HepG2 (cell line): Measurements from ENCODE around the gene DOK7. TPM values are rescaled to one million over a fixed set of nuclear protein-coding genes. Genes with fewer than 3 reads are reported as not detected.

Source experiments
- ATAC-seq: fragments of 200-7000 bp; cut with Tn5 transposase; 3 replicates; pipeline ENCODE4 v1.9.1; 2020; ENCODE audit warnings: mild to moderate bottlenecking, moderate library complexity
- BruUV-seq: library from RNA; stranded (reverse); fragments of 400-500 nt; replicated peaks from 2 replicates; lab custom pipeline; 2021; lab: Mats Ljungman, UMichigan
- CTCF ChIA-PET: fragments of 300-600 bp; formaldehyde crosslinking; extraction: SDS; loops from one replicate; lab custom pipeline; 2021; ENCODE audit warnings: low total read pairs, inconsistent platforms, low intra/inter-chr PET ratio; lab: Yijun Ruan, JAX
- POLR2A ChIA-PET: fragments of 350-600 bp; sonication (Branson Sonifier 250); formaldehyde crosslinking; loops from one replicate; lab custom pipeline; 2020; ENCODE audit warnings: antibody characterized with exemption, inconsistent platforms; lab: Yijun Ruan, JAX
- DNase-seq: peaks from one replicate; pipeline ENCODE4 v3.0.0-alpha.2; 2015; ENCODE audit warnings: low spot score
- FAIRE-seq: peaks from 3 replicates; lab custom pipeline; 2011; peaks lifted over from hg19 to GRCh38; lab: Jason Lieb, UNC
- H2AFZ ChIP-seq: one replicate; pipeline ENCODE4 v1.6.1; 2011; ENCODE audit warnings: low read length, inconsistent platforms
- H3K27ac ChIP-seq: fragments of 300-600 bp; 3 replicates; pipeline ENCODE4 v1.8.0; 2011; ENCODE audit warnings: mixed run types, mild to moderate bottlenecking, mixed read lengths, low read length, inconsistent platforms; ENCODE audit not compliant: insufficient read depth; ENCODE audit errors: extremely low read length
- H3K27me3 ChIP-seq, 2 experiments: fragments of 200-600 bp in 1 of 2; 2 replicates in 1 of 2; 3 replicates in 1 of 2; pipeline versions ENCODE4 v1.6.0 to v1.8.0; 2011; ENCODE audit warnings: low read length in 2 of 2, mild to moderate bottlenecking in 2 of 2, moderate library complexity in 2 of 2, inconsistent platforms in 1 of 2; ENCODE audit not compliant: insufficient read depth in 2 of 2, control insufficient read depth in 1 of 2
- H3K36me3 ChIP-seq, 2 experiments: fragments of 200-600 bp in 1 of 2; replicated peaks in 1 of 2; 2 replicates in 1 of 2; 3 replicates in 1 of 2; pipeline versions ENCODE4 v1.5.1 to v1.8.0; 2011; ENCODE audit warnings: low read length in 2 of 2, inconsistent platforms in 1 of 2; ENCODE audit not compliant: insufficient read depth in 2 of 2, control insufficient read depth in 1 of 2
- H3K4me1 ChIP-seq: 2 replicates; pipeline ENCODE4 v1.5.1; 2012; ENCODE audit warnings: low read length, inconsistent platforms; ENCODE audit not compliant: insufficient read depth
- H3K4me2 ChIP-seq: 2 replicates; pipeline ENCODE4 v1.6.0; 2011; ENCODE audit warnings: low read depth, low read length, inconsistent platforms
- H3K4me3 ChIP-seq, 3 experiments: fragments of 200-600 bp in 1 of 3; sonication (generic), shearing (Covaris generic) in 1 of 3; replicated peaks in 1 of 3; 2 replicates each; pipeline ENCODE4 v1.5.1; 2011 to 2016; ENCODE audit warnings: low read length in 3 of 3, inconsistent platforms in 2 of 3, low read depth in 2 of 3, mild to moderate bottlenecking in 2 of 3, control low read depth in 1 of 3, mixed read lengths in 1 of 3; ENCODE audit not compliant: insufficient read depth in 1 of 3
- H3K79me2 ChIP-seq: one replicate; pipeline ENCODE4 v1.6.1; 2011; ENCODE audit warnings: low read length, inconsistent platforms; ENCODE audit not compliant: insufficient read depth
- H3K9ac ChIP-seq: 2 replicates; pipeline ENCODE4 v1.6.0; 2011; ENCODE audit warnings: mild to moderate bottlenecking, low read depth, low read length, inconsistent platforms; ENCODE audit not compliant: insufficient read depth
- H3K9me3 ChIP-seq: 2 replicates; pipeline ENCODE4 v1.5.1; 2012; ENCODE audit warnings: mild to moderate bottlenecking, low read length
- H4K20me1 ChIP-seq: 2 replicates; pipeline ENCODE4 v1.6.0; 2011; ENCODE audit warnings: inconsistent platforms, mild to moderate bottlenecking, low read length, moderate library complexity; ENCODE audit not compliant: insufficient read depth
- AKAP8 ChIP-seq: sonication (generic); formaldehyde crosslinking; IDR thresholded peaks from 2 replicates; pipeline ENCODE4 v1.5.1; 2020; ENCODE audit warnings: mild to moderate bottlenecking, missing genetic modification reagents
- ATRX ChIP-seq: sonication (generic); formaldehyde crosslinking; IDR thresholded peaks from 2 replicates; pipeline ENCODE4 v1.4.0; 2020; ENCODE audit warnings: missing genetic modification reagents, borderline replicate concordance
- DNMT3B ChIP-seq: conservative IDR thresholded peaks from 2 replicates; pipeline ENCODE4 v1.6.1; 2016; ENCODE audit warnings: missing biosample characterization, control low read depth
- HNRNPLL ChIP-seq: fragments of 200-400 bp; formaldehyde crosslinking; IDR thresholded peaks from 2 replicates; pipeline ENCODE4 v1.6.1; 2017; ENCODE audit warnings: mild to moderate bottlenecking, low read depth, low read length; ENCODE audit not compliant: poor library complexity, severe bottlenecking
- KDM1A ChIP-seq: IDR thresholded peaks from 2 replicates; pipeline ENCODE4 v1.6.1; 2016; ENCODE audit warnings: missing compliant biosample characterization
- KDM4B ChIP-seq: sonication (generic); formaldehyde crosslinking; IDR thresholded peaks from 2 replicates; pipeline ENCODE4 v1.4.0; 2020; ENCODE audit warnings: missing genetic modification reagents
- KMT2A ChIP-seq: sonication (generic); formaldehyde crosslinking; IDR thresholded peaks from 2 replicates; pipeline ENCODE4 v1.4.0; 2020; ENCODE audit warnings: missing genetic modification reagents
- MAFG ChIP-seq: sonication (generic); formaldehyde crosslinking; IDR thresholded peaks from 2 replicates; pipeline ENCODE4 v1.5.1; 2020; ENCODE audit warnings: mild to moderate bottlenecking, missing genetic modification reagents
- RAD21 ChIP-seq: fragments of 450-650 bp; formaldehyde crosslinking; IDR thresholded peaks from 2 replicates; pipeline ENCODE4 v1.5.0; 2020; ENCODE audit warnings: mild to moderate bottlenecking
- SNAI1 ChIP-seq: sonication (generic); formaldehyde crosslinking; IDR thresholded peaks from 2 replicates; pipeline ENCODE4 v1.5.0; 2020; ENCODE audit warnings: mild to moderate bottlenecking, missing genetic modification reagents, borderline replicate concordance
- TBX2 ChIP-seq: sonication (generic); formaldehyde crosslinking; IDR thresholded peaks from 2 replicates; pipeline ENCODE4 v1.5.0; 2020; ENCODE audit warnings: missing genetic modification reagents, mild to moderate bottlenecking, borderline replicate concordance
- TCF7 ChIP-seq: sonication (generic); IDR thresholded peaks from 2 replicates; pipeline ENCODE4 v1.6.1; 2016; ENCODE audit warnings: antibody characterized with exemption, low read depth
- ZBTB1 ChIP-seq: sonication (generic); formaldehyde crosslinking; IDR thresholded peaks from 2 replicates; pipeline ENCODE4 v1.4.0; 2020; ENCODE audit warnings: missing genetic modification reagents, borderline replicate concordance
- ZFP36 ChIP-seq: fragments of 150-350 bp; IDR thresholded peaks from 2 replicates; pipeline ENCODE4 v1.6.1; 2018; ENCODE audit warnings: borderline replicate concordance, low read length, low read depth; ENCODE audit not compliant: partially characterized antibody
- ZMYM2 ChIP-seq: sonication (generic); formaldehyde crosslinking; IDR thresholded peaks from 2 replicates; pipeline ENCODE4 v1.8.0; 2022; ENCODE audit warnings: mild to moderate bottlenecking, missing genetic modification reagents
- ZNF558 ChIP-seq: sonication (generic); formaldehyde crosslinking; IDR thresholded peaks from 2 replicates; pipeline ENCODE4 v1.9.0; 2022; ENCODE audit warnings: mild to moderate bottlenecking, missing genetic modification reagents, borderline replicate concordance
- ZNF776 ChIP-seq: sonication (generic); formaldehyde crosslinking; IDR thresholded peaks from 2 replicates; pipeline ENCODE4 v1.4.0; 2020; ENCODE audit warnings: mild to moderate bottlenecking, missing genetic modification reagents
- ZNF782 ChIP-seq: sonication (generic); formaldehyde crosslinking; IDR thresholded peaks from 2 replicates; pipeline ENCODE4 v1.4.0; 2020; ENCODE audit warnings: missing genetic modification reagents, mild to moderate bottlenecking, borderline replicate concordance
- WGBS: methylation state at CpG from one replicate; pipeline ENCODE4 v1.1.6; 2017; ENCODE audit warnings: low lambda C conversion rate; 5-methylcytosine and 5-hydroxymethylcytosine counted together
- in situ Hi-C: cut with HindIII; loops from 2 replicates; pipeline ENCODE4 v1.10.0; 2017; ENCODE audit warnings: low pct_unique_long_range_greater_than_20kb; ENCODE audit not compliant: extremely low pct_ligation_motif_present
- intact Hi-C: fragments of 100-400 bp; cut with micrococcal nuclease; formaldehyde crosslinking; loops from one replicate; pipeline ENCODE4 v1.10.0; 2022; ENCODE audit not compliant: unreplicated experiment
- polyA plus RNA-seq, 8 experiments: library from polyadenylated mRNA; depleted of rRNA in 3 of 8; stranded (reverse) in 7 of 8; unstranded in 1 of 8; fragments of >200 nt; fragmentation: Illumina TruSeq in 4 of 8; extraction: Trizol in 4 of 8; gene quantifications; 2 replicates each; pipeline versions ENCODE4 v1.2.1 to v1.2.3, GENCODE V29; 2011 to 2016; ENCODE audit warnings: low read depth in 4 of 8, missing spikeins in 1 of 8, mixed read lengths in 1 of 8; ENCODE audit not compliant: insufficient read depth in 1 of 8
- total RNA-seq, 5 experiments: library from RNA; depleted of rRNA; stranded (reverse); fragments of >200 nt; fragmentation: Illumina TruSeq; extraction: Trizol; gene quantifications; 2 replicates each; pipeline ENCODE4 v1.2.3, GENCODE V29; 2016; ENCODE audit warnings: low read depth in 1 of 5
- TF ChIP-seq, protein P1 (sequence below): sonication (generic); formaldehyde crosslinking; IDR thresholded peaks from 2 replicates; pipeline ENCODE4 v1.4.0; 2020; ENCODE audit warnings: low read depth, mild to moderate bottlenecking, missing genetic modification reagents
- TF ChIP-seq, protein P2 (sequence below): sonication (generic); formaldehyde crosslinking; IDR thresholded peaks from 2 replicates; pipeline ENCODE4 v1.4.0; 2020; ENCODE audit warnings: mild to moderate bottlenecking, missing genetic modification reagents
- TF ChIP-seq, protein P3 (sequence below): sonication (generic); formaldehyde crosslinking; IDR thresholded peaks from 2 replicates; pipeline ENCODE4 v1.8.1; 2023; ENCODE audit warnings: mild to moderate bottlenecking, missing genetic modification reagents

The DOK7 gene
- total and polyA plus RNA-seq, 2 of the 13 experiments (the other 11 are each of a cell fraction or from before 2014, with no cell fraction given), result 0.03 to 0.07 TPM

DNA sequence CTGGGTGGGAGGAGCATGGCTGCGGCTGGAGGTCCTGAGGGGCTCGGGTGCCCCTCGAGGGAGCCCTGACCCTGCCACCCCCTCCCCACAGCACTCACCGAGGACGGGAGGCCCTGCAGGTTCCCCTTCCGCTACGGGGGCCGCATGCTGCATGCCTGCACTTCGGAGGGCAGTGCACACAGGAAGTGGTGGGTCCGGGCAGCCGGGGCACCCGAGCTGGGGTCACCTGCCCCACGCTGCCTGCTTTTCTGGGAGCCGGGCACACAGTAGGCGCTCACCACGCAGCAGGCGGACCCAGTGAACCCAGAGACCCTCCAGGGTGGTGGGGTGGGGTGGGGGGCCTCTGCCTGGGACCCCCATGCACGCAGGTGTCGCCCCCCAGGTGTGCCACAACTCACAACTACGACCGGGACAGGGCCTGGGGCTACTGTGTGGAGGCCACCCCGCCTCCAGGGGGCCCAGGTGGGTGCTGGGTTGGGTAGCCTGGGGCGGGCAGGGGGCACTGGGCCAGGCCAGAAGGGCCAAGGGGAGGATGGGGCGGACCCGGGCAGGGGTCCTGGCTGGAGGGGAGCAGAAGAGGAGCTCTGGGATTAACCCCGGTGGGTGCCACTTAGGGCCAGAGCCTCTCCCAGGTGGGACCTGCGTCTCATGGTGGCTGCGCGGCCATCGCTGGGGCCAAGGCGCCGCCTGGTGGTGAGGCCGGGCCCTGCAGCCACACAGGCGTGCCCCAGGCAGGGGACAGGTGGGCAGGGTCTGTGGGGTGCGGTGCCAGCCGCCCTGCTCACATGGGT is 20.0 kb upstream of the DOK7 start:
- Histone ChIP-seq H3K4me3 (peak overlapping the region; percentile 52 to 71 (median 61); a peak in 5 of 6 replicates), H2AFZ (no peak overlapping the region), H3K4me1 (peaks cover 39% of the 10 kb centered on the region), H3K36me3 (no peaks in the 10 kb centered on the region; a peak in 1 of 5 replicates), H4K20me1 (no peaks in the 10 kb centered on the region), H3K9me3 (no peaks in the 10 kb centered on the region), H3K79me2 (no peaks in the 10 kb centered on the region), H3K9ac (peak overlapping the region; percentile 75), H3K27ac (peak overlapping the region; percentile 89), H3K27me3 (no peaks in the 10 kb centered on the region), H3K4me2 (peak overlapping the region; percentile 96)
- ChIA-PET CTCF (interaction anchor here (1.0 to 2.9 kb wide), 3 partner anchors 9 to 98 kb away, joined by 3 to 54 read pairs (median 4); no protein-coding TSS in a partner anchor), POLR2A (interaction anchor here (1.6 to 3.5 kb wide), 5 partner anchors 9 to 97 kb away, joined by 3 to 22 read pairs (median 6); no protein-coding TSS in a partner anchor)
- DNase-seq, result peak; percentile 39
- intact Hi-C loops, result loop anchor here (1.0 to 5.0 kb wide), 5 partner anchors 36 to 336 kb away; partner anchors contain the start of gene RGS12
- no CpG with 5 or more reads among the region's 36 CpGs for WGBS
- BruUV-seq, result no TSS peak
- no peak for FAIRE-seq
- ATAC-seq, result peak; percentile 57
- in situ Hi-C loops, result no loop called here
- no peak for TF ChIP-seq DNMT3B
- TF ChIP-seq, protein P1, sequence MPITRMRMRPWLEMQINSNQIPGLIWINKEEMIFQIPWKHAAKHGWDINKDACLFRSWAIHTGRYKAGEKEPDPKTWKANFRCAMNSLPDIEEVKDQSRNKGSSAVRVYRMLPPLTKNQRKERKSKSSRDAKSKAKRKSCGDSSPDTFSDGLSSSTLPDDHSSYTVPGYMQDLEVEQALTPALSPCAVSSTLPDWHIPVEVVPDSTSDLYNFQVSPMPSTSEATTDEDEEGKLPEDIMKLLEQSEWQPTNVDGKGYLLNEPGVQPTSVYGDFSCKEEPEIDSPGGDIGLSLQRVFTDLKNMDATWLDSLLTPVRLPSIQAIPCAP (CRISPR knock-in tag), result no peak
- no peak for TF ChIP-seq KDM4B (CRISPR knock-in tag)
- TF ChIP-seq KMT2A (CRISPR knock-in tag), result no peak
- peak; percentile 49; the same call in 1 of the 2 replicates for TF ChIP-seq ZNF782 (CRISPR knock-in tag)
- no peak for TF ChIP-seq TBX2 (CRISPR knock-in tag)
- TF ChIP-seq TCF7, result no peak
- TF ChIP-seq RAD21 (CRISPR knock-in tag), result peak; percentile 98
- no peak for TF ChIP-seq HNRNPLL
- TF ChIP-seq, protein P2, sequence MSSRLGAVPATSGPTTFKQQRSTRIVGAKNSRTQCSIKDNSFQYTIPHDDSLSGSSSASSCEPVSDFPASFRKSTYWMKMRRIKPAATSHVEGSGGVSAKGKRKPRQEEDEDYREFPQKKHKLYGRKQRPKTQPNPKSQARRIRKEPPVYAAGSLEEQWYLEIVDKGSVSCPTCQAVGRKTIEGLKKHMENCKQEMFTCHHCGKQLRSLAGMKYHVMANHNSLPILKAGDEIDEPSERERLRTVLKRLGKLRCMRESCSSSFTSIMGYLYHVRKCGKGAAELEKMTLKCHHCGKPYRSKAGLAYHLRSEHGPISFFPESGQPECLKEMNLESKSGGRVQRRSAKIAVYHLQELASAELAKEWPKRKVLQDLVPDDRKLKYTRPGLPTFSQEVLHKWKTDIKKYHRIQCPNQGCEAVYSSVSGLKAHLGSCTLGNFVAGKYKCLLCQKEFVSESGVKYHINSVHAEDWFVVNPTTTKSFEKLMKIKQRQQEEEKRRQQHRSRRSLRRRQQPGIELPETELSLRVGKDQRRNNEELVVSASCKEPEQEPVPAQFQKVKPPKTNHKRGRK (CRISPR knock-in tag), result no peak
- no peak for TF ChIP-seq MAFG (CRISPR knock-in tag)
- TF ChIP-seq ZBTB1, result no peak
- TF ChIP-seq, protein P3, sequence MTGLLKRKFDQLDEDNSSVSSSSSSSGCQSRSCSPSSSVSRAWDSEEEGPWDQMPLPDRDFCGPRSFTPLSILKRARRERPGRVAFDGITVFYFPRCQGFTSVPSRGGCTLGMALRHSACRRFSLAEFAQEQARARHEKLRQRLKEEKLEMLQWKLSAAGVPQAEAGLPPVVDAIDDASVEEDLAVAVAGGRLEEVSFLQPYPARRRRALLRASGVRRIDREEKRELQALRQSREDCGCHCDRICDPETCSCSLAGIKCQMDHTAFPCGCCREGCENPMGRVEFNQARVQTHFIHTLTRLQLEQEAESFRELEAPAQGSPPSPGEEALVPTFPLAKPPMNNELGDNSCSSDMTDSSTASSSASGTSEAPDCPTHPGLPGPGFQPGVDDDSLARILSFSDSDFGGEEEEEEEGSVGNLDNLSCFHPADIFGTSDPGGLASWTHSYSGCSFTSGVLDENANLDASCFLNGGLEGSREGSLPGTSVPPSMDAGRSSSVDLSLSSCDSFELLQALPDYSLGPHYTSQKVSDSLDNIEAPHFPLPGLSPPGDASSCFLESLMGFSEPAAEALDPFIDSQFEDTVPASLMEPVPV (CRISPR knock-in tag), result peak; percentile 53; the same call in 1 of the 2 replicates
- TF ChIP-seq ZNF558 (CRISPR knock-in tag), result 0 out of 2 replicates have a peak, but pooled peaks have one; percentile 68
- no peak for TF ChIP-seq SNAI1 (CRISPR knock-in tag)
- no peak for TF ChIP-seq ZMYM2 (CRISPR knock-in tag)
- TF ChIP-seq KDM1A (CRISPR knock-in tag), result no peak
- no peak for TF ChIP-seq ZFP36
- no peak; the same call in none of the 2 replicates for TF ChIP-seq ZNF776 (CRISPR knock-in tag)
- no peak for TF ChIP-seq ATRX
- TF ChIP-seq AKAP8 (CRISPR knock-in tag), result peak; percentile 21; the same call in 1 of the 2 replicates
